Measurements from ENCODE around the gene CNTN2.

DNA sequence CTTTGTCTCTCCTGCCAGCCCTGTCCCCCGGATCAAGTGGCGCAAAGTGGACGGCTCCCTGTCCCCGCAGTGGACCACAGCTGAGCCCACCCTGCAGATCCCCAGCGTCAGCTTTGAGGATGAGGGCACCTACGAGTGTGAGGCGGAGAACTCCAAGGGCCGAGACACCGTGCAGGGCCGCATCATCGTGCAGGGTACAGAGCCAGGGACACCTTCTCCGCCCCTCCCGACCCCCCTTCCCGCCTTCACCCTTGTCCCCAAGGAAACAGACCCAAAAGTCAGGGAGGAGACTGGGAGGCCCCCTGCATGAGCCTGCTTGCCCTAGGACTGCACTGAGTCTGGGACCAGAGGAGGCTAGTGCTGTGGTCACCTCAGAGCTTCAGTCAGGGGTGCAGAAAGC lies 18.2 kb downstream of the CNTN2 start:
- TF ChIP-seq POLR2A (IDR thresholded peaks at IDR 0.05): no peak
- TF ChIP-seq, protein P1, sequence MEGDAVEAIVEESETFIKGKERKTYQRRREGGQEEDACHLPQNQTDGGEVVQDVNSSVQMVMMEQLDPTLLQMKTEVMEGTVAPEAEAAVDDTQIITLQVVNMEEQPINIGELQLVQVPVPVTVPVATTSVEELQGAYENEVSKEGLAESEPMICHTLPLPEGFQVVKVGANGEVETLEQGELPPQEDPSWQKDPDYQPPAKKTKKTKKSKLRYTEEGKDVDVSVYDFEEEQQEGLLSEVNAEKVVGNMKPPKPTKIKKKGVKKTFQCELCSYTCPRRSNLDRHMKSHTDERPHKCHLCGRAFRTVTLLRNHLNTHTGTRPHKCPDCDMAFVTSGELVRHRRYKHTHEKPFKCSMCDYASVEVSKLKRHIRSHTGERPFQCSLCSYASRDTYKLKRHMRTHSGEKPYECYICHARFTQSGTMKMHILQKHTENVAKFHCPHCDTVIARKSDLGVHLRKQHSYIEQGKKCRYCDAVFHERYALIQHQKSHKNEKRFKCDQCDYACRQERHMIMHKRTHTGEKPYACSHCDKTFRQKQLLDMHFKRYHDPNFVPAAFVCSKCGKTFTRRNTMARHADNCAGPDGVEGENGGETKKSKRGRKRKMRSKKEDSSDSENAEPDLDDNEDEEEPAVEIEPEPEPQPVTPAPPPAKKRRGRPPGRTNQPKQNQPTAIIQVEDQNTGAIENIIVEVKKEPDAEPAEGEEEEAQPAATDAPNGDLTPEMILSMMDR (IDR thresholded peaks at IDR 0.05): no peak
